Esophagus muscularis mucosa (tissue), 4 donors: ENCODE data around the gene CETN3. TPM values are rescaled to one million over a fixed set of nuclear protein-coding genes. Genes with fewer than 3 reads are reported as not detected.

ENCODE experiments used
- DNase-seq: peaks from one replicate; pipeline ENCODE4 v3.0.0-alpha.2; 2017; ENCODE audit errors: extremely low spot score
- H3K27ac ChIP-seq, 4 donors: fragments of 200-600 bp; sonication (generic); replicated peaks in 1 of 4; 1 replicate in 3 of 4; 2 replicates in 1 of 4; pipeline ENCODE4 v1.5.1; 2016 to 2019; ENCODE audit warnings: mild to moderate bottlenecking in 1 of 4
- H3K27me3 ChIP-seq, 4 donors: fragments of 200-600 bp; sonication (generic); one replicate each; pipeline versions ENCODE4 v1.5.1 to v1.6.0; 2016 to 2019
- H3K36me3 ChIP-seq, 4 donors: fragments of 200-600 bp; sonication (generic); one replicate each; pipeline ENCODE4 v1.5.1; 2016 to 2019
- H3K4me1 ChIP-seq, 4 donors: fragments of 200-600 bp; sonication (generic); one replicate each; pipeline ENCODE4 v1.5.1; 2016 to 2019
- H3K4me3 ChIP-seq, 4 donors: fragments of 200-600 bp; sonication (generic); 1 replicate in 2 of 4; 2 replicates in 2 of 4; pipeline ENCODE4 v1.5.1; 2016 to 2019; ENCODE audit warnings: mild to moderate bottlenecking in 4 of 4, moderate library complexity in 1 of 4
- H3K9me3 ChIP-seq, 4 donors: fragments of 200-600 bp; sonication (generic); 1 replicate in 3 of 4; 2 replicates in 1 of 4; pipeline ENCODE4 v1.5.1; 2016 to 2019
- EP300 ChIP-seq: sonication (generic); formaldehyde crosslinking; IDR thresholded peaks from one replicate; pipeline ENCODE4 v1.6.1; 2017; ENCODE audit warnings: antibody characterized with exemption
- POLR2A ChIP-seq: fragments of 450-650 bp; IDR thresholded peaks from one replicate; pipeline ENCODE4 v1.6.1; 2017; ENCODE audit warnings: antibody characterized with exemption, moderate library complexity, mild to moderate bottlenecking, low read depth
- POLR2AphosphoS5 ChIP-seq, 2 donors: sonication (generic); formaldehyde crosslinking; IDR thresholded peaks; one replicate each; pipeline ENCODE4 v1.6.1; 2017; ENCODE audit warnings: antibody characterized with exemption in 2 of 2
- WGBS: methylation state at CpG from one replicate; pipeline ENCODE4 v1.1.5; 2018; 5-methylcytosine and 5-hydroxymethylcytosine counted together
- intact Hi-C: fragments of 100-400 bp; cut with DNase I; formaldehyde crosslinking; loops from one replicate; pipeline ENCODE4 v1.15.1; 2023
- total RNA-seq, 4 donors: library from RNA; depleted of rRNA; stranded (reverse); fragments of >200 nt; gene quantifications; one replicate each; pipeline versions ENCODE4 v1.1.0 to v1.2.1, GENCODE V29; 2016
- TF ChIP-seq, protein P1 (sequence below), 3 experiments: fragments of 200-600 bp in 2 of 3; fragments of 450-650 bp in 1 of 3; sonication (generic) in 2 of 3; IDR thresholded peaks; one replicate each; pipeline ENCODE4 v1.5.1; 2017 to 2019; ENCODE audit warnings: antibody characterized with exemption in 3 of 3, mild to moderate bottlenecking in 2 of 3, moderate library complexity in 1 of 3

CETN3 gene
- 1 to 10 TPM; 4.3 to 8.7 (median 6.2) TPM for total RNA-seq

DNA sequence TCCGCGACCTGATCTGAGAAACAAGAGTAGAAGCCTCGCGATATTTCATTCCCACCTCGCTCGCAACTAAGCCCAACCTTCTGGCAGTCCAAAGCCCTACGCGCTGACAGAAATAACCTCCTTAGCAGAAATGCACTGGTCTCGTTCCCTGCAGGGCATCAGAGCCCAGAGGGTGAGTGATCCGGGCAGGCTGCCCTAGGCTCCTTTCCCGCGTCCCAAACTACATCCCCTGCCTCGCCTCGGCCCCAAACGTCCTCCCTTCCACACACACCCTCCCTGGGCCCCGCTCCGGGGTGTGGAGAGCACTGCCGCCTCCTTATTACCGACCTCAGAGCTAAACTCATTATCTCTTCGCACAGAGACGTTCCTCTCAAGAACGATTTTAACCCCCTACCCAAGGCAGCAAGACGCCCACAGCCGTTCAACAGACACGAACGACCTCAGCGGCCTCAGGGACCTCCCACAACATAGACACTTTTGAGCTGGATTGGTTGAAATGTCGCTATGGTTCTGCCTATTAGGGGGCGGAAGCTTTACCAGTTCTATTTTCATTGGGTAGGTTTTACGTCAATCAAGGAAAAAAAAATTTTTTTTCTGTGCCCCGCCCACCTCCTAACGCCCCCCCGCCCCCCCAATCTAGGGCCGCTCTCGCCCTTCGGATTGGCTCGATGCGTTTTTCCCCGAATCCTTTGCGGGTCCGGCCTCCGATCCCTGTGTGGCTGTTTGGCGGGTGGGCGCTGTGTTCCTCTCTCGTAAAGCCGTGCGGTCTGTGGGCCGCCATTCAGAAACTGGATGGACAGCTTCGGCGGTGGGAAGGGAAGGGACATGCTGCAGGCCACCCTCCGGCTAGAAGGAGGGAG lies at the start of gene CETN3:
CETN3 (minus strand) TSS at position 439 of the 860 bp plus-strand sequence; CDS start at position 344, 95 bp downstream.
- DNase-seq = peak; percentile 98
- Histone ChIP-seq H3K4me1 (peaks cover 8 to 22% (median 12%) of the 10 kb centered on the region in 4 donors), H3K27ac (peak within 1 kb of the TSS; percentile 92 to 99 (median 96)), H3K27me3 (no peaks in the 10 kb centered on the region), H3K36me3 (peaks cover 0 to 8% (median 2%) of the 10 kb centered on the region in 4 donors), H3K4me3 (peak within 1 kb of the TSS; percentile 67 to 94 (median 79)), H3K9me3 (no peaks in the 10 kb centered on the region)
- intact Hi-C loops = loop anchor here (2.0 kb wide), 1 partner anchor 119 kb away; the partner anchor contains the start of gene LYSMD3
- 1% methylated on average over 51 of the region's 51 CpGs for WGBS
- TF ChIP-seq POLR2A (peak; percentile 10), POLR2AphosphoS5 (IDR thresholded peaks at IDR 0.05) (peak; percentile 93 to 97), EP300 (no peak)
- TF ChIP-seq, protein P1, sequence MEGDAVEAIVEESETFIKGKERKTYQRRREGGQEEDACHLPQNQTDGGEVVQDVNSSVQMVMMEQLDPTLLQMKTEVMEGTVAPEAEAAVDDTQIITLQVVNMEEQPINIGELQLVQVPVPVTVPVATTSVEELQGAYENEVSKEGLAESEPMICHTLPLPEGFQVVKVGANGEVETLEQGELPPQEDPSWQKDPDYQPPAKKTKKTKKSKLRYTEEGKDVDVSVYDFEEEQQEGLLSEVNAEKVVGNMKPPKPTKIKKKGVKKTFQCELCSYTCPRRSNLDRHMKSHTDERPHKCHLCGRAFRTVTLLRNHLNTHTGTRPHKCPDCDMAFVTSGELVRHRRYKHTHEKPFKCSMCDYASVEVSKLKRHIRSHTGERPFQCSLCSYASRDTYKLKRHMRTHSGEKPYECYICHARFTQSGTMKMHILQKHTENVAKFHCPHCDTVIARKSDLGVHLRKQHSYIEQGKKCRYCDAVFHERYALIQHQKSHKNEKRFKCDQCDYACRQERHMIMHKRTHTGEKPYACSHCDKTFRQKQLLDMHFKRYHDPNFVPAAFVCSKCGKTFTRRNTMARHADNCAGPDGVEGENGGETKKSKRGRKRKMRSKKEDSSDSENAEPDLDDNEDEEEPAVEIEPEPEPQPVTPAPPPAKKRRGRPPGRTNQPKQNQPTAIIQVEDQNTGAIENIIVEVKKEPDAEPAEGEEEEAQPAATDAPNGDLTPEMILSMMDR (IDR thresholded peaks at IDR 0.05) = peak in 1 of 3 experiments; percentile 3

DNA sequence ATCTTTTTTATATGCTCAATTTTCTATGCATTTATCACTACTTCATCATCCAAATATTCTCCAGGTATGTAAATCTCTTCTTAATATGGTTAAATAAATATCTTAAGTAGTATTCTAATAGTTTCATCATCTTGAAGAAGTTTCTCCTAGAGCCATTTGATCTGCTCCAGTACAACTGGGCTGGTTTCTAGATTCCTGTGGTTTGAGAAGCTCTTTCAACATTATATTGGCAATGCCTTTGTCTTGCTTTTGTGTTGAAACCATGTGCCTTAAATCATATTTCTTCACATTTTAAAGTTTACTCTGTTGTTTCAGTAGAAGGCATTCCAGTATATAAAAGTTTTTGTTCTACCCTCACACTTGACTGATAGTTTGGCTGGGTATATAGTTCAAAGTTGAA lies 37.4 kb upstream of the CETN3 start:
- no peak for DNase-seq
- no peaks in the 10 kb centered on the region for H3K27me3 ChIP-seq
- no peak overlapping the region for H3K27ac ChIP-seq
- H3K4me3 ChIP-seq = no peak overlapping the region
- intact Hi-C loops = no loop called here
- peaks cover 0 to 5% (median 0%) of the 10 kb centered on the region in 4 donors for H3K36me3 ChIP-seq
- H3K9me3 ChIP-seq = no peaks in the 10 kb centered on the region
- no peaks in the 10 kb centered on the region for H3K4me1 ChIP-seq
- TF ChIP-seq POLR2A = no peak
- TF ChIP-seq, protein P1 (IDR thresholded peaks at IDR 0.05) = no peak
- TF ChIP-seq POLR2AphosphoS5 (IDR thresholded peaks at IDR 0.05) = no peak
- TF ChIP-seq EP300 = no peak

DNA sequence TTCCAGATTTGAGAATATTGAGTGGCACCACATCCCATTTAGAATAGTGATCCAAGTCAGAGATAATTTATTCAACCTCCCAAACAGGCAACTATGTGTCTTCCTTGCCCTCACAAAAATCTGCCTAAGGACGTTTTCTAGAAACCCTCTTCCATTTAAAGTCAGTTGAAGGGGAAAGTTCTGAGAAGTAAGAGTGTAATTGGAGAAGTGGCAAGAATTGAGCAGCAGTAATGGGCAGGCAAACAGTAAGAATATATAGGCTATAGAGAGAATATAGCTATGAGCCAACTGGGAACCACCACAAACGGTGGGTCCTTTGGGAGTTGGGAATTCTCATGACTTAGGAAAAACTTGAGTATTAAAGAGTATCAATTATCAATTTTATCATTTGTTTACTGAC lies 31.1 kb upstream of the CETN3 start:
- WGBS = 62% methylated on average over 2 of the region's 2 CpGs
- H3K9me3 ChIP-seq = no peaks in the 10 kb centered on the region
- H3K27ac ChIP-seq = no peak overlapping the region
- H3K4me3 ChIP-seq = no peak overlapping the region
- peaks cover 0 to 9% (median 2%) of the 10 kb centered on the region in 4 donors for H3K4me1 ChIP-seq
- no peak for TF ChIP-seq EP300
- TF ChIP-seq, protein P1 (IDR thresholded peaks at IDR 0.05) = no peak
- TF ChIP-seq POLR2A = no peak
- TF ChIP-seq POLR2AphosphoS5 (IDR thresholded peaks at IDR 0.05) = no peak
- intact Hi-C loops = loop anchor here (2.0 kb wide), 1 partner anchor 90 kb away; no protein-coding TSS in a partner anchor
- DNase-seq = no peak
- H3K27me3 ChIP-seq = no peaks in the 10 kb centered on the region
- no peaks in the 10 kb centered on the region for H3K36me3 ChIP-seq

DNA sequence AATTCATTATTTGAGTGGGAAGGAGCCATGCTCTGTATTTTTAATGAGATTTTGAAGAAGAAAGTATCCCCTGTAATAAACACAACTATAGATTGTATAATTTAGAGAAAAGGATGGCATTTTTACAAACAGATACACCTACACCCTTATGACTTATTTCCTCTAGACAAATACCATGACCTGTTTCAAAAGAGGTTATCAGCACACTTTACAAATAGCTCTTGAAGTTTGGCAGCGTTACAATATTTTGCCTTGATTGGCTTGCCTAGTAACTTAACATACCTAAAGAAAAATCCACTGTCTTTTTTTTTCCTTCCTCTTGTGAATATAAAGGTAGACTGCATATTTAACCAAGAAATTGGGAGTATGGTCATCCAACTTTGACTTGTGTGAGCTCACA lies 28.5 kb upstream of the CETN3 start:
- H3K4me1 ChIP-seq = peaks cover 0 to 9% (median 2%) of the 10 kb centered on the region in 4 donors
- H3K36me3 ChIP-seq = no peaks in the 10 kb centered on the region
- H3K9me3 ChIP-seq = no peaks in the 10 kb centered on the region
- no peak for DNase-seq
- 55% methylated on average over 1 of the region's 1 CpG for WGBS
- H3K27me3 ChIP-seq = no peaks in the 10 kb centered on the region
- TF ChIP-seq EP300 = no peak
- no peak for TF ChIP-seq POLR2AphosphoS5 (IDR thresholded peaks at IDR 0.05)
- TF ChIP-seq, protein P1 (IDR thresholded peaks at IDR 0.05) = no peak
- TF ChIP-seq POLR2A = no peak
- no peak overlapping the region for H3K27ac ChIP-seq
- intact Hi-C loops = loop anchor here (10.0 kb wide), 1 partner anchor 347 kb away; no protein-coding TSS in a partner anchor
- H3K4me3 ChIP-seq = no peak overlapping the region
